GM21825 (cell line): ENCODE results near the gene TRIM22.

Source experiments
- ATAC-seq: cut with Tn5 transposase; IDR thresholded peaks from one replicate; pipeline ENCODE4 v1.9.1; 2021; ENCODE audit warnings: mild to moderate bottlenecking, moderate library complexity; ENCODE audit not compliant: unreplicated experiment

TRIM22 gene

DNA sequence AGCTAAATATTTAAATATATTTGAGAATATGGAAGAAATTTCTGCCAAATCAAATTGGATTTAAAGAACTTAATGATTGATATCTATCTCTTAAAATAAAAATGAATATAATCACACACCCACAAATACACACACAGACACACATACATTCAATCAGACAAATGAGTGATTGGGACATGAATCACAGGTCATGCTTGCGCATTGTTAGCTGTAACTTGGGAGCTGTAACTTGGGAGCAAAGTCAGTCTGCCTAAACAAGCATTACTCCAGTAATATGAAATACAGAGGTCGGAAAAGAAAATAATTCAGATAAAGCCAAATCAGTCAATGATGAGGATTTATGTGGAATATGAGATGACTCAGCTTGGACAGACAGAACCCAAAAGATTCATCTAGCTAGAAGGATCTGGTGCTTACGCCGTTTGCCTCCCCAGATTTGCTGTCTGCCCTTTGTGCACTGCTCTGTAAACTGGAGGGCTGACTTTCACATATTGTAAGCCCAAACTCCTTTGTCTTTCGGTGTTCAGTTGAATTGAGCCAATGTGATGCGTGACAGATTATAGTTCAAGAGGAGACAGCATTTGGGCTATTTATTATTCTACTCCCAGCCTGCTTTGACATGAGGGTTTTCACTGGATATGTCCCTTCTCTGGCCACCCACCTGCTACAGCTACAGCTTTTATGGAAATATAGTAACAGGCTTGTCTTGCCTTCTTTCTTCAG is 48.2 kb downstream of the TRIM22 start:
- no peak for ATAC-seq

DNA sequence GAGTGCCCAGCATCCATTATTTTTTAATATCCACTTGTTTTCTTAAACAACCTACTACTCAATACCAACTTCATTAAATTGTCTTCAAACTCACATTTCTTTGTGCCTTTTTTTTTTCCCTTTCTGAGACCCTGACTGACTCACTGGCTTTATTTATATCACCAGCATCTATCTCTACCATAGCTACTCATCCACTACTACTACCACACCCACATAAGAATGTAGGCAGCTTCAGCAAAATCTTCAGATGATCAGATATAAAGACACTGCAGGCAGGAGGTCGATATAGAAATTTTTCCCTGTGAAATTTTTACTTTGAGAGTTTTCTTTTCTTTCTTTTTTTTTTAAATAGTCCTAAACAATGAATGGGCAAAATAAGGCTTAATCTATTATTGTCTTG is 48.8 kb downstream of the TRIM22 start:
- no peak for ATAC-seq

- ATAC-seq = no peak
Observed at GRCh38 chr11:5746614-5747013, 57.0 kb downstream of the TRIM22 start.

DNA sequence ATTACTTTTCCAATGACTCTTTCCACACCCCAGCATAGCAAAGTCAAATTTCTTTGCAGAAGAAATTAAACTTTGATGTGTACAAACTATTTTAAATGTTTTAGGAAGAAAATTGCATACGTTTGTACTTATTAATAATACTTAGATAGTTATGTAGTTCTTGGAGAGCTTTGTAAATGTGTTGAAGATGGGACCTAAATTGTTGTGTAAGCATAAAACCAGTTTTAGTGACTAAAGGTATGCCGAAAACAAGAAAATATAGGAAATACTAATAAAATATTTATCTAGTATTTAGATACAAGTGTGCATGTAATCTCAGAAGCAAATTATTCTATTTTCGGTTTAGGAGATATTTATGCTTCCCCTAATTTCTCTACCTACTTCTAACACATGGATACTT is 60.2 kb downstream of the TRIM22 start:
- no peak for ATAC-seq

DNA sequence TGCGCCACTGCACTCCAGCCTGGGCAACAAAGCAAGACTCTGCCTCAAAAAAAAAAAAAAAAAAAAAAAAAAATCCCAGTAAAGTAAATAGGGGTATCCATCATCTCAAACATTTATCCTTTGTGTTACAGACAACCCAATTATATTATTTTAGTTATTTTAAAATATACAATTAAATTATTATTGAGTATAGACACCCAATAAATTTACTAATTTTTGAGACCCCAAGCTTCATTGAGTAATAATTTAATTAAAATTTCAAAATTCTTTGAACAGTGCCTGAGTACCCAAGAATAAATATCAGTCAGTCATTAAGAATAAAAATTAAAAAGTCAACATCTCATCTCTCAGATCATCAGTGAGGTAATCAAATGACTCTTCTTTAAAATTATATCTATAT is 64.4 kb downstream of the TRIM22 start, which contains the start of gene OR52N4:
TSS of gene OR52N4 (plus strand) at position 301 of the 400 bp plus-strand sequence. CDS start 498 bp downstream, outside the sequence.
- ATAC-seq = no peak
